ENCODE measurements around the gene AQP3. TPM values are rescaled to one million over a fixed set of nuclear protein-coding genes. Genes with fewer than 3 reads are reported as not detected.

Gene AQP3
- total and polyA plus RNA-seq, 2 of the 8 experiments (the other 6 are each of a cell fraction or from before 2014, with no cell fraction given): 2.6 to 7.6 TPM

DNA sequence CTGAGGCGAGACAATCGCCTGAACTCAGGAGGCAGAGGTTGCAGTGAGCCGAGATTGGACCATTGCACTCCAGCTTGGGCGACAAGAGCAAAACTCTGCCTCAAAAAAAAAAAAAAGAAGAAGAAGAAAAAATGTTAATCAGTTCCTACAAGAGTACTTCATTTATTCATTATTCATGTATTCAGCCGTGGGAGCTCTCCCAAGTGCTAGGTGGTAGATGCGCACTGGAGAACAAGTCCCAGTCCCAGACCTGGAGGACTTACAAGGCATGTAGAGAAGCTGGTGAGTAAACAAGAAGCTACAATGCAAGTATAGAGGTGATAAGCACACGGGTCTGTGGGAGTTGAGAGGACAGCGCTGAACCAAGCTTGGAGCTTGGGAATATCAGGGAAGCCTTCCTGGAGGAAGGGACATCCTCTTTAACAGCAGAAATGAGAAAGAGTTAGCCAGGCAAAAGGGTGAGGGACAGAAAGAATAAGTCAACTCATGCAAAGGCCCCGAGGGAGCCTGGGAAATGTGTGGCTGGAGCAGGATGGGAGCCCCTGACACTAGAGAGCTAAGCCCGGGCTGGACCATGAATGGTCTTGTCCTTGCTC lies 27.6 kb downstream of the AQP3 start:
- Histone ChIP-seq H3K4me3 (ENCODE audit: extremely low read depth in 1 of 4, insufficient read depth in 2 of 4, low read depth in 3 of 4, low read length in 4 of 4) (no peak overlapping the region), H2BK20ac (ENCODE audit: low read length) (no peak overlapping the region), H3K23ac (ENCODE audit: insufficient read length) (no peak overlapping the region), H4K8ac (ENCODE audit: extremely low read depth, insufficient read depth, low read length) (no peak overlapping the region; the same call in 1 of the 2 replicates), H3K79me1 (ENCODE audit: low read depth, low read length) (no peaks in the 10 kb centered on the region), H2BK5ac (ENCODE audit: low read depth, low read length) (no peak overlapping the region), H3K79me2 (ENCODE audit: control insufficient read depth in 1 of 2, insufficient read depth in 2 of 2, low read length in 2 of 2) (no peaks in the 10 kb centered on the region), H3K9ac (replicated peaks in 1 of 4; ENCODE audit: extremely low read depth in 1 of 4, low read depth in 3 of 4, low read length in 3 of 4) (no peak overlapping the region), H2AFZ (ENCODE audit: low read length) (peak overlapping the region; percentile 67), H3K4me2 (ENCODE audit: insufficient read depth in 1 of 2, low read depth in 2 of 2, low read length in 2 of 2) (no peak overlapping the region), H3K4me1 (replicated peaks in 1 of 4; ENCODE audit: control insufficient read depth in 3 of 4, insufficient read depth in 4 of 4, low read length in 3 of 4) (peaks cover 0 to 4% (median 3%) of the 10 kb centered on the region in 4 experiments; a peak in 2 of 7 replicates), H2BK12ac (ENCODE audit: low read depth, low read length) (no peak overlapping the region), H3K18ac (ENCODE audit: extremely low read depth, low read length) (no peak overlapping the region), H4K20me1 (replicated peaks in 1 of 2; ENCODE audit: control insufficient read depth in 1 of 2, insufficient read depth in 2 of 2, low read length in 2 of 2) (no peaks in the 10 kb centered on the region), H3K27me3 (replicated peaks in 1 of 4; ENCODE audit: control insufficient read depth in 3 of 4, extremely low read depth in 1 of 4, insufficient read depth in 3 of 4, low read length in 3 of 4) (no peaks in the 10 kb centered on the region; a peak in 1 of 7 replicates), H3K9me3 (ENCODE audit: insufficient read depth in 2 of 2, low read depth in 1 of 2, low read length in 1 of 2) (no peaks in the 10 kb centered on the region), H3K23me2 (ENCODE audit: low read depth, low read length) (no peaks in the 10 kb centered on the region), H4K5ac (ENCODE audit: insufficient read length, low read depth, low read length) (no peak overlapping the region), H3K27ac (ENCODE audit: low read depth, low read length) (no peak overlapping the region), H3K56ac (replicated peaks; ENCODE audit: insufficient read length, low read depth, low read length) (no peak overlapping the region), H2BK15ac (ENCODE audit: low read length) (no peak overlapping the region), H4K91ac (replicated peaks; ENCODE audit: insufficient read length, low read length) (no peak overlapping the region), H2BK120ac (replicated peaks; ENCODE audit: low read depth, low read length) (no peak overlapping the region), H3K14ac (ENCODE audit: insufficient read length) (no peak overlapping the region), H2AK5ac (ENCODE audit: low read depth, low read length) (no peak overlapping the region), H3K36me3 (ENCODE audit: control insufficient read depth in 2 of 4, insufficient read depth in 4 of 4, low read length in 3 of 4) (no peaks in the 10 kb centered on the region), H3K4ac (replicated peaks; ENCODE audit: insufficient read length, low read depth, low read length) (no peak overlapping the region)
- FAIRE-seq: no peak
- POLR2A ChIA-PET (ENCODE audit: partially characterized antibody): interaction anchor here (1.0 kb wide), 1 partner anchor 33 kb away, joined by 3 read pairs; no protein-coding TSS in a partner anchor
- TF ChIP-seq SP1 (IDR thresholded peaks at IDR 0.05; ENCODE audit: low read depth, low read length): no peak
- CTCF ChIA-PET (ENCODE audit: partially characterized antibody): interaction anchor here (0.9 to 2.4 kb wide), 5 partner anchors 15 to 54 kb away, joined by 3 to 10 read pairs (median 5); partner anchors contain the start of gene NOL6
- 73% methylated on average over 10 of the region's 10 CpGs; no CpG with 5 or more reads in 1 of the 2 experiments for WGBS, 2 experiments (ENCODE audit: extremely low coverage in 1 of 2, insufficient coverage in 1 of 2, insufficient read length in 1 of 2, insufficient replicate concordance in 2 of 2, low coverage in 1 of 2, low lambda C conversion rate in 2 of 2, missing lambda C conversion rate in 1 of 2)
- no peak for DNase-seq (ENCODE audit: low read depth in 1 of 2, low spot score in 2 of 2)
